Hepatic stellate cell (primary cell): ENCODE results near the gene TOM1L1.

Source experiments
- DNase-seq: peaks from one replicate; pipeline ENCODE4 v3.0.0; 2011; ENCODE audit warnings: low spot score

TOM1L1 gene

GRCh38 chr17:54992797-54993639 is 92.4 kb downstream of the TOM1L1 start:
- DNase-seq: peak; percentile 7

- no peak for DNase-seq
Measured at GRCh38 chr17:54996441-54996840, 95.8 kb downstream of the TOM1L1 start.

GRCh38 chr17:55002458-55002857 is 101.8 kb downstream of the TOM1L1 start:
- no peak for DNase-seq

- no peak for DNase-seq
Measured at GRCh38 chr17:55004484-55004883, 103.8 kb downstream of the TOM1L1 start.

- DNase-seq: no peak
Measured at GRCh38 chr17:55005520-55005919, 104.9 kb downstream of the TOM1L1 start.
